ENCODE data around the gene RNF7.
A peak's percentile ranks its signal among the peaks of the same experiment; 100 is the strongest.
"Not testable (repeated sequence)": the region's sequence is repeated elsewhere in the genome, so short reads cannot be mapped to it uniquely, and the experiment has no call there.

The RNF7 gene

DNA sequence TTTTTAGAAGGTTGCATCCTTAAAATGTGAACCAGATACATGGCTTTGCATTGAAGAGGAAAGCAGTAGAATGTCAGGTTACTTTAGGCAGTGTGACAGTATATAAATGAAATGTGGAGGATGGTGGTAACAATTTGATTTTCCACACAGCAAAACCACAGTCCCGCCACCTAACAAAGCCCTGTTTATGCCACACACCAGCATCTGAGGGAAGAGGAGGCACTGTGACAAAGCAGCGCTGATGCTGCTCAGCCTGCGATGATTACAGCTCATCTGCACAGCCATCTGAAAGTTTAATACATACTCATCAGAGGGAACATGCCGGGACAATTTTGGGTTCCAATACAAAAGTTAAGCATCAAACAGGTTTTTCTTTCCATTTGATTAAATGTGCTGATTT, 8.9 kb downstream of the RNF7 start:
- Histone ChIP-seq H4K8ac (ENCODE audit: low read depth, low read length) (no peak overlapping the region), H3K4me1 (ENCODE audit: control insufficient read depth, low read depth, low read length) (no peaks in the 10 kb centered on the region), H2BK5ac (ENCODE audit: low read length) (no peak overlapping the region), H3K4me2 (ENCODE audit: low read length) (no peak overlapping the region), H3K56ac (ENCODE audit: low read length) (no peak overlapping the region), H3K4ac (ENCODE audit: low read depth, low read length) (no peak overlapping the region), H3K9ac (ENCODE audit: low read length) (no peak overlapping the region), H2BK15ac (replicated peaks; ENCODE audit: low read depth) (no peak overlapping the region), H3K4me3 (ENCODE audit: low read length) (no peak overlapping the region), H3K79me1 (ENCODE audit: low read length) (peaks cover 7% of the 10 kb centered on the region), H3K36me3 (ENCODE audit: control insufficient read depth, insufficient read depth, low read length) (peaks cover 4% of the 10 kb centered on the region), H2BK120ac (ENCODE audit: low read depth, low read length) (no peak overlapping the region), H3K27me3 (ENCODE audit: insufficient read depth, low read length, poor library complexity) (no peaks in the 10 kb centered on the region), H2AK5ac (ENCODE audit: low read length) (no peak overlapping the region), H3K18ac (ENCODE audit: low read length) (no peak overlapping the region), H4K5ac (ENCODE audit: low read length) (no peak overlapping the region), H3K23ac (ENCODE audit: low read length) (no peak overlapping the region), H3K27ac (ENCODE audit: low read depth, low read length) (no peak overlapping the region), H3K79me2 (ENCODE audit: control insufficient read depth, insufficient read depth, low read length) (peaks cover 8% of the 10 kb centered on the region)
- WGBS (ENCODE audit: extremely low coverage, insufficient coverage, low lambda C conversion rate): no CpG with 5 or more reads among the region's 4 CpGs
- DNase-seq: no peak

DNA sequence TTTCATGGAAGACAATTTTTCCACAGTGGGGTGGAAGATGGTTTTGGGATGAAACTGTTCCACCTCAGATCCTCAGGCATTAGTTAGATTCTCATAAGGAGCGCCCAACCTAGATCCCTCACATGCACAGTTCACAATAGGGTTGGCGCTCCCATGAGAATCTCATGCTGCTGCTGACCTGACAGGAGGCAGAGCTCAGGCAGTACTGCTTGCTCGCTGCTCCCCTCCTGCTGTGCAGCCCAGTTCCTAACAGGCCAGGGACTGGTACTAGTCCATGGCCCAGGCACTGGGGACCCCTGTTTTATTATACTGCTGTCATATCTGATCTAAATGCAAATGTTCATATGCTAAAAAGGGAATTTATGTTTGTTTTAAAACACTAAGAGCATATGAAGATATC, 15.3 kb downstream of the RNF7 start:
- no peak overlapping the region for H2AK5ac ChIP-seq (ENCODE audit: low read length)
- DNase-seq: peak; percentile 23
- no peaks in the 10 kb centered on the region for H3K79me1 ChIP-seq (ENCODE audit: low read length)
- no peak overlapping the region for H2BK5ac ChIP-seq (ENCODE audit: low read length)
- H3K27me3 ChIP-seq (ENCODE audit: insufficient read depth, low read length, poor library complexity): no peaks in the 10 kb centered on the region
- H4K8ac ChIP-seq (ENCODE audit: low read depth, low read length): no peak overlapping the region
- no peak overlapping the region for H3K23ac ChIP-seq (ENCODE audit: low read length)
- H3K4me2 ChIP-seq (ENCODE audit: low read length): no peak overlapping the region
- WGBS (ENCODE audit: extremely low coverage, insufficient coverage, low lambda C conversion rate): no CpG with 5 or more reads among the region's 3 CpGs
- no peak overlapping the region for H3K4me3 ChIP-seq (ENCODE audit: low read length)
- no peak overlapping the region for H3K27ac ChIP-seq (ENCODE audit: low read depth, low read length)
- H4K5ac ChIP-seq (ENCODE audit: low read length): no peak overlapping the region
- H3K9ac ChIP-seq (ENCODE audit: low read length): no peak overlapping the region
- no peaks in the 10 kb centered on the region for H3K79me2 ChIP-seq (ENCODE audit: control insufficient read depth, insufficient read depth, low read length)
- H2BK15ac ChIP-seq (replicated peaks; ENCODE audit: low read depth): no peak overlapping the region
- H3K4ac ChIP-seq (ENCODE audit: low read depth, low read length): no peak overlapping the region
- no peak overlapping the region for H2BK120ac ChIP-seq (ENCODE audit: low read depth, low read length)
- H3K36me3 ChIP-seq (ENCODE audit: control insufficient read depth, insufficient read depth, low read length): no peaks in the 10 kb centered on the region
- H3K18ac ChIP-seq (ENCODE audit: low read length): no peak overlapping the region
- H3K4me1 ChIP-seq (ENCODE audit: control insufficient read depth, low read depth, low read length): no peaks in the 10 kb centered on the region
- no peak overlapping the region for H3K56ac ChIP-seq (ENCODE audit: low read length)

DNA sequence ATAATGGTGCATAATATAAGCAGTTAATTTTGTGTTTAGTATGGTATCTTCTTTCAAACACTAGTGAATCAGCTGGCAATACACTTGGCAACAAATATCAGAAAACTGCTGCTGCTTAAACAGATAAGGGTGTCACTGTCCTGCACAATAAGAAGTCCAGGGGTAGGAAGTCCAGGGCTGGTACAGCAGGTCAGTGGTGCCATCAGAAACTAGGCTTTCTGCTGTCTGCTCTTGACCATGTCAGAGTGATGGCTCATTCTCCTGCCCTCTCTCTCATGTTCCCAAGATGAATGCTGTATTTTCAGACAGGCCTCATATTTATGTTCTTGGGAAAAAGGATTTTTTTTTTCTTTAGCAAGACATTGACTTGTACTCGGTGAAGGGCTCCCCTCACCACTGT, 15.9 kb downstream of the RNF7 start:
- Histone ChIP-seq H3K4ac (ENCODE audit: low read depth, low read length) (no peak overlapping the region), H2BK15ac (replicated peaks; ENCODE audit: low read depth) (no peak overlapping the region), H3K79me2 (ENCODE audit: control insufficient read depth, insufficient read depth, low read length) (no peaks in the 10 kb centered on the region), H3K23ac (ENCODE audit: low read length) (no peak overlapping the region), H3K56ac (ENCODE audit: low read length) (no peak overlapping the region), H2AK5ac (ENCODE audit: low read length) (no peak overlapping the region), H3K4me3 (ENCODE audit: low read length) (no peak overlapping the region), H4K8ac (ENCODE audit: low read depth, low read length) (no peak overlapping the region), H3K36me3 (ENCODE audit: control insufficient read depth, insufficient read depth, low read length) (no peaks in the 10 kb centered on the region), H3K18ac (ENCODE audit: low read length) (no peak overlapping the region), H3K9ac (ENCODE audit: low read length) (no peak overlapping the region), H4K5ac (ENCODE audit: low read length) (no peak overlapping the region), H3K4me1 (ENCODE audit: control insufficient read depth, low read depth, low read length) (no peaks in the 10 kb centered on the region), H3K79me1 (ENCODE audit: low read length) (no peaks in the 10 kb centered on the region), H2BK120ac (ENCODE audit: low read depth, low read length) (no peak overlapping the region), H2BK5ac (ENCODE audit: low read length) (no peak overlapping the region), H3K27me3 (ENCODE audit: insufficient read depth, low read length, poor library complexity) (no peaks in the 10 kb centered on the region), H3K27ac (ENCODE audit: low read depth, low read length) (no peak overlapping the region), H3K4me2 (ENCODE audit: low read length) (no peak overlapping the region)
- no peak for DNase-seq
- no CpG with 5 or more reads among the region's 1 CpG for WGBS (ENCODE audit: extremely low coverage, insufficient coverage, low lambda C conversion rate)

DNA sequence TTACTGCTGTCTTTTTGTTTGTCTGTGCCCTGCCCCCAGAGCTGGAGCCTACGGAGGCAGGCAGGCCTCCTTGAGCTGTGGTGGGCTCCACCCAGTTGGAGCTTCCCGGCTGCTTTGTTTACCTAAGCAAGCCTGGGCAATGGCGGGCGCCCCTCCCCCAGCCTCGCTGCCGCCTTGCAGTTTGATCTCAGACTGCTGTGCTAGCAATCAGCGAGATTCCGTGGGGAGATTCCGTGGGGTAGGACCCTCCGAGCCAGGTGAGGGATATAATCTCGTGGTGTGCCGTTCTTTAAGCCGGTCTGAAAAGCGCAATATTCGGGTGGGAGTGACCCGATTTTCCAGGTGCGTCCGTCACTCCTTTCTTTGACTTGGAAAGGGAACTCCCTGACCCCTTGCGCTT, 24.5 kb downstream of the RNF7 start:
- H3K79me1 ChIP-seq (ENCODE audit: low read length); H3K56ac ChIP-seq (ENCODE audit: low read length); H3K18ac ChIP-seq (ENCODE audit: low read length); H4K8ac ChIP-seq (ENCODE audit: low read depth, low read length); H3K79me2 ChIP-seq (ENCODE audit: control insufficient read depth, insufficient read depth, low read length); H3K4me1 ChIP-seq (ENCODE audit: control insufficient read depth, low read depth, low read length); H3K23ac ChIP-seq (ENCODE audit: low read length); H2BK120ac ChIP-seq (ENCODE audit: low read depth, low read length); H2AK5ac ChIP-seq (ENCODE audit: low read length); H3K4ac ChIP-seq (ENCODE audit: low read depth, low read length); DNase-seq; H2BK15ac ChIP-seq (replicated peaks; ENCODE audit: low read depth); H3K4me2 ChIP-seq (ENCODE audit: low read length); H3K4me3 ChIP-seq (ENCODE audit: low read length); H3K36me3 ChIP-seq (ENCODE audit: control insufficient read depth, insufficient read depth, low read length); H3K9ac ChIP-seq (ENCODE audit: low read length); H3K27ac ChIP-seq (ENCODE audit: low read depth, low read length); H2BK5ac ChIP-seq (ENCODE audit: low read length); H4K5ac ChIP-seq (ENCODE audit: low read length); H3K27me3 ChIP-seq (ENCODE audit: insufficient read depth, low read length, poor library complexity): not testable (repeated sequence)
- WGBS (ENCODE audit: extremely low coverage, insufficient coverage, low lambda C conversion rate): no CpG with 5 or more reads among the region's 19 CpGs

DNA sequence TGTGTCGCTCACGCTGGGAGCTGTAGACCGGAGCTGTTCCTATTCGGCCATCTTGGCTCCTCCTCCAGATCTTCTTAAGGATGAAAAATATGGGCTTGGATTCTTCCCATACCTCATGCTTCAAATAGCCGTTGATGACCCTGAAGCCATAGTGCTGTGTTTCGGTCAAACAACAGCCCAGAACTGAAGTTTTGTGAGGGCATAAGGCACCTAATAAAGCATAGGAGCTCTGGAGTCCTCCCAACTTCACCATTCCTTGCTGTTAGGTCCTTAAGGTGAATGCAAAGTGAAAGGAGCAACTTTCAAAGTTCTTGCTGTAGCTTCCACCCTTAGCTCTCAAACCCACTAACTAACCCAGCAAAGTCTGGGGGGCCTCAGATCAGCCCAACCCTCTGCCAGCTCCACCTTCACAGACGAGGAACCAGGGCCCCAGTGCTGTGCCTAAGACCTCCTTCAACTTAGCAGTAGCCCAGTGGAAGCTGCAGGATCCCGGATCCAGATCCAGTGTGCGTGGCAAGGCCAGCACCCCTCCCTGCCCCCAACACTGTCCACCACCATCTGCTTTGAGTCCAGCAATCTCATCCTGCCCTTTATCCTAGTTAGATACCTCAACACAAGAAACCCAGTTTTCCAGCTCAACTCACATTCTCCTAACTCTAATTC, 25.1 kb downstream of the RNF7 start, which contains the start of gene GRK7:
Gene GRK7, plus strand, starts transcription at position 321 of the 663 bp plus-strand sequence. CDS start 14,877 bp downstream, outside the sequence.
- Histone ChIP-seq H3K4ac (ENCODE audit: low read depth, low read length) (no peak within 1 kb of the TSS), H2AK5ac (ENCODE audit: low read length) (no peak within 1 kb of the TSS), H3K27me3 (ENCODE audit: insufficient read depth, low read length, poor library complexity) (no peaks in the 10 kb centered on the region), H2BK5ac (ENCODE audit: low read length) (no peak within 1 kb of the TSS), H2BK15ac (replicated peaks; ENCODE audit: low read depth) (no peak within 1 kb of the TSS), H3K79me2 (ENCODE audit: control insufficient read depth, insufficient read depth, low read length) (no peaks in the 10 kb centered on the region), H4K5ac (ENCODE audit: low read length) (no peak within 1 kb of the TSS), H3K4me1 (ENCODE audit: control insufficient read depth, low read depth, low read length) (no peaks in the 10 kb centered on the region), H4K8ac (ENCODE audit: low read depth, low read length) (no peak within 1 kb of the TSS), H3K27ac (ENCODE audit: low read depth, low read length) (no peak within 1 kb of the TSS), H3K56ac (ENCODE audit: low read length) (peak within 1 kb of the TSS; percentile 7), H3K4me3 (ENCODE audit: low read length) (no peak within 1 kb of the TSS), H3K36me3 (ENCODE audit: control insufficient read depth, insufficient read depth, low read length) (no peaks in the 10 kb centered on the region), H3K79me1 (ENCODE audit: low read length) (no peaks in the 10 kb centered on the region), H3K4me2 (ENCODE audit: low read length) (no peak within 1 kb of the TSS), H3K23ac (ENCODE audit: low read length) (peak within 1 kb of the TSS; percentile 66), H2BK120ac (ENCODE audit: low read depth, low read length) (no peak within 1 kb of the TSS), H3K9ac (ENCODE audit: low read length) (no peak within 1 kb of the TSS), H3K18ac (ENCODE audit: low read length) (no peak within 1 kb of the TSS)
- DNase-seq: no peak
- WGBS (ENCODE audit: extremely low coverage, insufficient coverage, low lambda C conversion rate): no CpG with 5 or more reads among the region's 9 CpGs

DNA sequence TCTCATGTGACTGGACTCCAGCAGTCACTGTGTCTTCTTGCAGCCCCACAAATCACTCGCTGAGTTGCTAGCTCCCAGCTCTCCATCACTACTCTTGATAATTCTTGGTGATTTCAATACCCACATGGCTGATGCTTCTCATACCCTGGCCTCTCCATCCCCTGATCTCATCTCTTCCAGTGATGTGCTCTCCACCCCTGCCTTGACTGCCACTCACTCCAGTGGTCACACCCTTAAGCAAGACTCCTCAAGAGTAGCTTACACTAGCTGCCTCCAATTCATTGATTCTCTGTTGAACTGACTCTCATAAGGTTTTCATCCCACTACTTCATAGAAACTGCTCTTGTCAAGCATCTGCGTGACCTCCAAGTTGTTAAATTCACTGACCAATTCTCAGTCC, 25.9 kb downstream of the RNF7 start:
- no peak overlapping the region for H2AK5ac ChIP-seq (ENCODE audit: low read length)
- H2BK15ac ChIP-seq (replicated peaks; ENCODE audit: low read depth): no peak overlapping the region
- H4K5ac ChIP-seq (ENCODE audit: low read length): no peak overlapping the region
- no peak overlapping the region for H3K4me2 ChIP-seq (ENCODE audit: low read length)
- no peak overlapping the region for H3K27ac ChIP-seq (ENCODE audit: low read depth, low read length)
- H3K79me2 ChIP-seq (ENCODE audit: control insufficient read depth, insufficient read depth, low read length): no peaks in the 10 kb centered on the region
- no peak overlapping the region for H2BK5ac ChIP-seq (ENCODE audit: low read length)
- no peak overlapping the region for H3K18ac ChIP-seq (ENCODE audit: low read length)
- H3K4ac ChIP-seq (ENCODE audit: low read depth, low read length): no peak overlapping the region
- no peak for DNase-seq
- no peak overlapping the region for H4K8ac ChIP-seq (ENCODE audit: low read depth, low read length)
- H3K4me1 ChIP-seq (ENCODE audit: control insufficient read depth, low read depth, low read length): no peaks in the 10 kb centered on the region
- no peak overlapping the region for H3K4me3 ChIP-seq (ENCODE audit: low read length)
- H3K9ac ChIP-seq (ENCODE audit: low read length): no peak overlapping the region
- H2BK120ac ChIP-seq (ENCODE audit: low read depth, low read length): no peak overlapping the region
- no peaks in the 10 kb centered on the region for H3K36me3 ChIP-seq (ENCODE audit: control insufficient read depth, insufficient read depth, low read length)
- no peak overlapping the region for H3K23ac ChIP-seq (ENCODE audit: low read length)
- H3K56ac ChIP-seq (ENCODE audit: low read length): no peak overlapping the region
- no peaks in the 10 kb centered on the region for H3K79me1 ChIP-seq (ENCODE audit: low read length)
- no peaks in the 10 kb centered on the region for H3K27me3 ChIP-seq (ENCODE audit: insufficient read depth, low read length, poor library complexity)
- WGBS (ENCODE audit: extremely low coverage, insufficient coverage, low lambda C conversion rate): no CpG with 5 or more reads among the region's 2 CpGs
